ENCODE data around the gene OR6C6. TPM values are rescaled to one million over a fixed set of nuclear protein-coding genes. Genes with fewer than 3 reads are reported as not detected.

OR6C6 gene
- polyA plus RNA-seq, 1 of the 3 experiments (the other 2 are of a cell fraction), result not detected

DNA sequence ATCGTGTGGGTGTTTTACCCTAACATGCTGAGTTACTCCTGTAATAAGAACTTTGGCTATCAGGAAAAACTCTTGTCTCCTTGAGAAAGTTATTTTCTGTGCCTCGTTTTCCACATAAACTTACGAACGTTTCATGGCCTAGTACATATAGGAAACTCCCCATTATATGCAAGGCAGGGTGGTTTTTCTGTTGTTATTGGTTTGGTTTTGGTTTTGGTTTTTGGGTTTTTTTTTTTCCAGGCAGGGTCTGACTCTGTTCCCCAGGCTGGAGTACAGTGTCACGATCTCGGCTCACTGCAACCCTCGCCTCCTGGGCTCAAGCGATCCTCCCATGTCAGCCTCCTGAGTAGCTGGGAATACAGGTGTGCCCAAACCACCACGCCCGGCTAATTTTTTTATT, 39.6 kb upstream of the OR6C6 start (continued):
- TF ChIP-seq FOSL2 (IDR thresholded peaks at IDR 0.05; ENCODE audit: borderline replicate concordance, low read depth), result no peak
- TF ChIP-seq SMC3 (IDR thresholded peaks at IDR 0.05; ENCODE audit: low read depth, low read length), result no peak
- TF ChIP-seq, protein P1, sequence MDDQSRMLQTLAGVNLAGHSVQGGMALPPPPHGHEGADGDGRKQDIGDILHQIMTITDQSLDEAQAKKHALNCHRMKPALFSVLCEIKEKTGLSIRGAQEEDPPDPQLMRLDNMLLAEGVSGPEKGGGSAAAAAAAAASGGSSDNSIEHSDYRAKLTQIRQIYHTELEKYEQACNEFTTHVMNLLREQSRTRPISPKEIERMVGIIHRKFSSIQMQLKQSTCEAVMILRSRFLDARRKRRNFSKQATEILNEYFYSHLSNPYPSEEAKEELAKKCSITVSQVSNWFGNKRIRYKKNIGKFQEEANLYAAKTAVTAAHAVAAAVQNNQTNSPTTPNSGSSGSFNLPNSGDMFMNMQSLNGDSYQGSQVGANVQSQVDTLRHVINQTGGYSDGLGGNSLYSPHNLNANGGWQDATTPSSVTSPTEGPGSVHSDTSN (IDR thresholded peaks at IDR 0.05), result no peak
- TF ChIP-seq CTCF (IDR thresholded peaks at IDR 0.05), result no peak
- TF ChIP-seq MEF2A (IDR thresholded peaks at IDR 0.05; ENCODE audit: borderline replicate concordance, low read depth), result no peak

GRCh38 chr12:55330446-55330845, 34.1 kb upstream of the OR6C6 start, which contains the start of gene OR6C3:
Gene OR6C3, plus strand, starts transcription at chr12:55330746. Its CDS starts 955 bp downstream, at chr12:55331701.
- 44% methylated on average over 1 of the region's 1 CpG for WGBS (ENCODE audit: low lambda C conversion rate)

More at GRCh38 chr12:55330446-55330845, 34.1 kb upstream of the OR6C6 start, which contains the start of gene OR6C3:
- H3K36me3 ChIP-seq (replicated peaks in 1 of 2; ENCODE audit: control insufficient read depth in 1 of 2, insufficient read depth in 2 of 2, low read length in 1 of 2), result no peaks in the 10 kb centered on the region
- H3K4me3 ChIP-seq (ENCODE audit: low read depth in 2 of 2, low read length in 1 of 2), result no peak within 1 kb of the TSS
- ChIA-PET CTCF (interaction anchor here (1.0 kb wide), 1 partner anchor 11 kb away, joined by 3 read pairs; no protein-coding TSS in a partner anchor), POLR2A (no interaction called here)
- no peak for DNase-seq
- H4K20me1 ChIP-seq (ENCODE audit: insufficient read depth), result no peaks in the 10 kb centered on the region
- H3F3A ChIP-seq (replicated peaks; ENCODE audit: insufficient read depth), result peaks cover 3% of the 10 kb centered on the region
- no peaks in the 10 kb centered on the region for H3K79me2 ChIP-seq (ENCODE audit: insufficient read depth)
- H3K4me2 ChIP-seq, result no peak within 1 kb of the TSS
- no peak within 1 kb of the TSS for H3K9ac ChIP-seq
- H3K27ac ChIP-seq (ENCODE audit: low read depth in 2 of 2, low read length in 1 of 2), result no peak within 1 kb of the TSS
- H3K9me3 ChIP-seq, result no peaks in the 10 kb centered on the region
- H3K27me3 ChIP-seq (ENCODE audit: insufficient read depth), result no peaks in the 10 kb centered on the region; the same call in 1 of the 2 replicates
- TF ChIP-seq JUND (IDR thresholded peaks at IDR 0.05), result no peak
- no peak for TF ChIP-seq RAD21 (IDR thresholded peaks at IDR 0.05; ENCODE audit: low read length)
- TF ChIP-seq GABPA (IDR thresholded peaks at IDR 0.05; ENCODE audit: low read depth), result no peak
- TF ChIP-seq, protein P2, sequence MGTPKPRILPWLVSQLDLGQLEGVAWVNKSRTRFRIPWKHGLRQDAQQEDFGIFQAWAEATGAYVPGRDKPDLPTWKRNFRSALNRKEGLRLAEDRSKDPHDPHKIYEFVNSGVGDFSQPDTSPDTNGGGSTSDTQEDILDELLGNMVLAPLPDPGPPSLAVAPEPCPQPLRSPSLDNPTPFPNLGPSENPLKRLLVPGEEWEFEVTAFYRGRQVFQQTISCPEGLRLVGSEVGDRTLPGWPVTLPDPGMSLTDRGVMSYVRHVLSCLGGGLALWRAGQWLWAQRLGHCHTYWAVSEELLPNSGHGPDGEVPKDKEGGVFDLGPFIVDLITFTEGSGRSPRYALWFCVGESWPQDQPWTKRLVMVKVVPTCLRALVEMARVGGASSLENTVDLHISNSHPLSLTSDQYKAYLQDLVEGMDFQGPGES (IDR thresholded peaks at IDR 0.05; ENCODE audit: low read depth, low read length), result no peak
- TF ChIP-seq, protein P3, sequence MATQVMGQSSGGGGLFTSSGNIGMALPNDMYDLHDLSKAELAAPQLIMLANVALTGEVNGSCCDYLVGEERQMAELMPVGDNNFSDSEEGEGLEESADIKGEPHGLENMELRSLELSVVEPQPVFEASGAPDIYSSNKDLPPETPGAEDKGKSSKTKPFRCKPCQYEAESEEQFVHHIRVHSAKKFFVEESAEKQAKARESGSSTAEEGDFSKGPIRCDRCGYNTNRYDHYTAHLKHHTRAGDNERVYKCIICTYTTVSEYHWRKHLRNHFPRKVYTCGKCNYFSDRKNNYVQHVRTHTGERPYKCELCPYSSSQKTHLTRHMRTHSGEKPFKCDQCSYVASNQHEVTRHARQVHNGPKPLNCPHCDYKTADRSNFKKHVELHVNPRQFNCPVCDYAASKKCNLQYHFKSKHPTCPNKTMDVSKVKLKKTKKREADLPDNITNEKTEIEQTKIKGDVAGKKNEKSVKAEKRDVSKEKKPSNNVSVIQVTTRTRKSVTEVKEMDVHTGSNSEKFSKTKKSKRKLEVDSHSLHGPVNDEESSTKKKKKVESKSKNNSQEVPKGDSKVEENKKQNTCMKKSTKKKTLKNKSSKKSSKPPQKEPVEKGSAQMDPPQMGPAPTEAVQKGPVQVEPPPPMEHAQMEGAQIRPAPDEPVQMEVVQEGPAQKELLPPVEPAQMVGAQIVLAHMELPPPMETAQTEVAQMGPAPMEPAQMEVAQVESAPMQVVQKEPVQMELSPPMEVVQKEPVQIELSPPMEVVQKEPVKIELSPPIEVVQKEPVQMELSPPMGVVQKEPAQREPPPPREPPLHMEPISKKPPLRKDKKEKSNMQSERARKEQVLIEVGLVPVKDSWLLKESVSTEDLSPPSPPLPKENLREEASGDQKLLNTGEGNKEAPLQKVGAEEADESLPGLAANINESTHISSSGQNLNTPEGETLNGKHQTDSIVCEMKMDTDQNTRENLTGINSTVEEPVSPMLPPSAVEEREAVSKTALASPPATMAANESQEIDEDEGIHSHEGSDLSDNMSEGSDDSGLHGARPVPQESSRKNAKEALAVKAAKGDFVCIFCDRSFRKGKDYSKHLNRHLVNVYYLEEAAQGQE (IDR thresholded peaks at IDR 0.05; ENCODE audit: low read depth, low read length), result no peak
- no peak for TF ChIP-seq NFIC (IDR thresholded peaks at IDR 0.05; ENCODE audit: borderline replicate concordance)
- TF ChIP-seq TCF12 (IDR thresholded peaks at IDR 0.05), result no peak
- TF ChIP-seq TEAD4 (IDR thresholded peaks at IDR 0.05; ENCODE audit: borderline replicate concordance, insufficient read depth), result no peak
- TF ChIP-seq YY1 (IDR thresholded peaks at IDR 0.05; ENCODE audit: low read depth), result no peak
- no peak for TF ChIP-seq FOXM1 (IDR thresholded peaks at IDR 0.05; ENCODE audit: low read depth)
- TF ChIP-seq NRF1 (IDR thresholded peaks at IDR 0.05; ENCODE audit: low read depth, low read length), result no peak
- no peak for TF ChIP-seq EP300 (IDR thresholded peaks at IDR 0.05; ENCODE audit: borderline replicate concordance in 1 of 2, low read depth in 1 of 2, low read length in 1 of 2)
- TF ChIP-seq, protein P4, sequence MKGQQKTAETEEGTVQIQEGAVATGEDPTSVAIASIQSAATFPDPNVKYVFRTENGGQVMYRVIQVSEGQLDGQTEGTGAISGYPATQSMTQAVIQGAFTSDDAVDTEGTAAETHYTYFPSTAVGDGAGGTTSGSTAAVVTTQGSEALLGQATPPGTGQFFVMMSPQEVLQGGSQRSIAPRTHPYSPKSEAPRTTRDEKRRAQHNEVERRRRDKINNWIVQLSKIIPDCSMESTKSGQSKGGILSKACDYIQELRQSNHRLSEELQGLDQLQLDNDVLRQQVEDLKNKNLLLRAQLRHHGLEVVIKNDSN (IDR thresholded peaks at IDR 0.05; ENCODE audit: borderline replicate concordance, low read depth), result no peak
- no peak for TF ChIP-seq ELF1 (IDR thresholded peaks at IDR 0.05)
- TF ChIP-seq, protein P5, sequence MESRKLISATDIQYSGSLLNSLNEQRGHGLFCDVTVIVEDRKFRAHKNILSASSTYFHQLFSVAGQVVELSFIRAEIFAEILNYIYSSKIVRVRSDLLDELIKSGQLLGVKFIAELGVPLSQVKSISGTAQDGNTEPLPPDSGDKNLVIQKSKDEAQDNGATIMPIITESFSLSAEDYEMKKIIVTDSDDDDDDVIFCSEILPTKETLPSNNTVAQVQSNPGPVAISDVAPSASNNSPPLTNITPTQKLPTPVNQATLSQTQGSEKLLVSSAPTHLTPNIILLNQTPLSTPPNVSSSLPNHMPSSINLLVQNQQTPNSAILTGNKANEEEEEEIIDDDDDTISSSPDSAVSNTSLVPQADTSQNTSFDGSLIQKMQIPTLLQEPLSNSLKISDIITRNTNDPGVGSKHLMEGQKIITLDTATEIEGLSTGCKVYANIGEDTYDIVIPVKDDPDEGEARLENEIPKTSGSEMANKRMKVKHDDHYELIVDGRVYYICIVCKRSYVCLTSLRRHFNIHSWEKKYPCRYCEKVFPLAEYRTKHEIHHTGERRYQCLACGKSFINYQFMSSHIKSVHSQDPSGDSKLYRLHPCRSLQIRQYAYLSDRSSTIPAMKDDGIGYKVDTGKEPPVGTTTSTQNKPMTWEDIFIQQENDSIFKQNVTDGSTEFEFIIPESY (IDR thresholded peaks at IDR 0.05; ENCODE audit: borderline replicate concordance, low read depth), result no peak
- H3K4me1 ChIP-seq (ENCODE audit: control insufficient read depth in 1 of 2, insufficient read depth in 2 of 2, low read depth in 1 of 2, low read length in 1 of 2), result no peaks in the 10 kb centered on the region
- H3K9me2 ChIP-seq, result no peaks in the 10 kb centered on the region
- no peak within 1 kb of the TSS for H2AFZ ChIP-seq (ENCODE audit: low read depth)
